T-helper 22 cell (primary cell): ENCODE results near the gene ATP2A2.
"Not testable (repeated sequence)": the region's sequence is repeated elsewhere in the genome, so short reads cannot be mapped to it uniquely, and the experiment has no call there.

Experiments used
- DNase-seq: peaks from one replicate; pipeline ENCODE4 v3.0.0-alpha.2; 2020; ENCODE audit warnings: low read depth

The ATP2A2 gene

DNA sequence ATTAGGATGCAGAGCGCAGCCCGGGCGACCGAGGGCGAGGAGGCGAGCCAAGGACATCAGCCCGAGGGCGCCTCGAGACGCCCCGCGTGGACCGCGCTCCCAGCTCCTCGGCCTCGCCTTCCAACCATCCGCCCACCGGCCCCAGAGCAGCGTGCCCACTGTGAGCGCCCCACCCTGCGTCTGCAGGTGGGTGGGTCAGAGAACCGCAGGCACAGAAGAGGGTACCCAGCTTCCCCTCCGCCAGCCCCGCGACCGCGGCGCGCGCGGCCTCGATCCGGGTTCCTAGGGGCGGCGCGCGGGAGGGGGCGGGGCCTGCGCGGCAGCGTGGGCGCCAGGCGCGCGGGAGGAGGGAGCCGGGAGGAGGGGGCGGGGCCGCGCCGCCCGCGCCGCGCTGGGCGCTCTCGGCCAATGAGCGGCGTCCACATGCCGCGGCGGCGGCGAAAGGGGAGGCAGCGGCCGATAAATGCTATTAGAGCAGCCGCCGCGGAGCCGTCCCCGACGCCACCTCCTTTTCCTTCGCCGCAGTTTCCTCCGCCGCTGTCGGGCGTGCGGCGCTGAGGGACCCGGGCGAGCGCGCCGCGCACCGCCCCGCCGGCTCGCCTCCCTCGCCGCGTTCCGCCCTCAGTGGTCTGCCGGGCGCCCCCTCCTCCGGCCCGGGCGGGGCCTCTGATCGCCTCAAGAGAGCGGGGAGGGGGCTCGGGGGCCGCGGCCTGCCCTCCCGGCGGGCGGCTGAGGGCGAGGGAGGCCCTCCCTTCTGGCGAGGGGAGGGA lies at the start of gene ATP2A2:
Gene ATP2A2, plus strand, starts transcription at position 469 of the 770 bp plus-strand sequence. CDS start 543 bp downstream, outside the sequence.
- peak; percentile 84 for DNase-seq

GRCh38 chr12:110233212-110233903 lies 47.7 kb upstream of the ATP2A2 start:
- no peak for DNase-seq

DNA sequence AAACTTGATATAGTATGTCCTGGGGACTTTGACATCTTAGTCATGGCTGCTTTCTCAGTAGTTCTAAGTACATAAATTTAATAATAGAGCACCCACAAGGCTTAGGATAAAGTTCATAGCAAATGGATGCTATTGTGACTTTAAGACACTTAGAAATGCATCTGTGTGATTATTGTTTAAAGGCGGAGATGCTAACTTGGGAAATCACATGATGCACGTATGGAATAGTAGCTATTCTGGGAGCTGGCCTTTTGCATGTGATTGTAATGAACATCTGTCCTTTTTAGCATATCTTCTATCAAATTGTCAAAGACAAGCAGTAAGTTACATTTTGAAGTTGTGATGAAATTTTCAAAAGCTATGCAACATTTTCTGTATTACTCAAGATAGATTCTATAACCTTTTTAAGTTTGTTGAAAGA lies 46.7 kb upstream of the ATP2A2 start:
- no peak for DNase-seq

- DNase-seq: no peak
These were observed 46.3 kb upstream of the ATP2A2 start for GRCh38 chr12:110234755-110235154.

DNA sequence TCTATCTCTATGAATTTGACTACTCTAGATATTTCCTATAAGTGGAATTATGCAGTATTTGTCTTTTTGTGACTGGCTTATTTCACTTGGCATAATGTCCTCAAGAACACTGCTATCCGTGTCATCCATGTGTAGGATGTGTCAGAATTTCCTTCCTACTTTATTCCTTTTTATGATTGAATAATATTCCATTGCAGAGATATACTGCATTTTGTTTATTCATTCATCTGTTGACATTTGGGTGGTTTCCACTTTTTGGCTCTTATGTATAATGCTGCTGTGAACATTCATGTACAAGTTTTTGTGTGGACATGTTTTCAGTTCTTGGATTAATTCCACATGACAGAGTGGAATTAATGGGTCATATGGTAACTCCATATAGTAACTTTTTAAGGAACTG lies 45.7 kb upstream of the ATP2A2 start:
- no peak for DNase-seq

GRCh38 chr12:110243227-110243626 lies 37.8 kb upstream of the ATP2A2 start:
- DNase-seq: no peak

GRCh38 chr12:110244372-110244771 lies 36.7 kb upstream of the ATP2A2 start:
- no peak for DNase-seq

GRCh38 chr12:110244829-110245228 lies 36.2 kb upstream of the ATP2A2 start:
- DNase-seq: no peak

- DNase-seq: peak; percentile 1
These were observed 35.7 kb upstream of the ATP2A2 start for GRCh38 chr12:110245369-110245772.

DNA sequence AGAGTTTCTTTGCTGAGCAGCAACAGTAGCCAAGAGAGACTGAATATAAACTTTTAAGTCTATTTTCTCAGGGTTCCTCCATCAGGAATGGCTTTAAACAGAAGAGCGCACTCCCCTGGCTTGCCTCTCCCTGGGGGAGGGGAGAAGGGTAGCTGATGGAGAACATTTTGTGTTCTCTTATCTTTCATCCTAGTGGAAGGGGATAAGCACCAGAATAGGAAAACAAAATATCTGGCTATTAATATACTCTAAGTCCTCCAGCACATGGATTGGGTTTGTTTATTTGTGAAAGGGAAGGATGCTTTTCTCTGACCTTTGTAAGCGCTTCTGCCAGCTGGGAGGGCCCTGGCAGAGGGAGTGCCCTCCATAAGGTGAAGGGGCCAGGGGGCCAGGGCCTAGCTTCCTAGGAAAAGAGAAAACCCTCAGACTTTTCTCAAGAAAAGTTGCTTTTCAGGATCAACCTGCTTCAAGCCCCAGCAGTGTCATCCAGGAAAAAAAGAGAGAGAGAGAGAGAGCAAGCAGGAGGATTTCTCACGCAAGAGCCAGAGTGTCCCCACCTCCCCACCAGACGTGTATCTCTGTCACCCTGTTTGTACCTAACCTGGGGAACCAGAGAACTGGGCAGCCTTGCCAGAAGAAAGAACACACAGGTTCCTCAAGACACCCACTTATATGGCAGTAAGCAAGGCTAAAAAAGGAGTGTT lies 34.3 kb upstream of the ATP2A2 start:
- no peak for DNase-seq

DNA sequence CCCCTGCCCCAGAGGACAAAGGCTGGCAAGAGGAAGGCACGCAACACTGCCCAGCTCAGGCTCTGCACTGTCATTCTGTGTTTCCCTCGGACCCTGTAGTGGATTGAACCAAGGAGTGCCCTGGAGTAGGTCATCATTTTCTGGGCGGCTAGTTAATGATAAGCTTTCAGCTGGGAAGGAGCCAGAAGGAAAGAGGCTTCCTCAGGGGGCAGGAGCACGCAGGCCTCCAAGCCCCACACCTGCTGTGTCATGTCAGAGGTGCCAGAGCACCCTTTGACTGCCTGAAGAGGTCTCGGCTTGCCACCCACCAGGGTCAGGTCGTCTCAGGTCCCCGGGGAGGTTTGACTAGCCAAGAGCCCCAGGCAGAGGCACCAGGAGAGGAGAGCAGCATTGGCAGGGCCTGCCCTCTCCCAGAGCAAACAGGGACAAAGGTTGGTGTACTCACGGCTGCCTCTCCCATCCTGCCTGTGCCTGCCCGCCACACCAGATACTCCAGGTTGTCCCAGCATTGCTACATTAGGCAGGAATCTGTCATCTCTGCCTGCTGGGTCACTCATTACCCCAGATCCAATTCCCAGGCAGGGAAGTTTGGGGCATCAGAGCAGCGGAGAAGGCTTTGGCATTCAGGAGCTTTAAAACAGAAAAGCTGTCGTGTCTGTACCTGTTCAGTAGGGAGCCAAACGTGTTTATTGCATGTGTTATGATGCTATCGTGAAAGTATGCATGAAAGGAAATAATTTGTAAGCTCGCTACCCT lies 33.5 kb upstream of the ATP2A2 start:
- DNase-seq: no peak

- DNase-seq: no peak
These were observed 33.0 kb upstream of the ATP2A2 start for GRCh38 chr12:110248096-110248447.

GRCh38 chr12:110249105-110249504 lies 31.9 kb upstream of the ATP2A2 start:
- DNase-seq: no peak

- no peak for DNase-seq
These were observed 31.3 kb upstream of the ATP2A2 start for GRCh38 chr12:110249716-110250225.

DNA sequence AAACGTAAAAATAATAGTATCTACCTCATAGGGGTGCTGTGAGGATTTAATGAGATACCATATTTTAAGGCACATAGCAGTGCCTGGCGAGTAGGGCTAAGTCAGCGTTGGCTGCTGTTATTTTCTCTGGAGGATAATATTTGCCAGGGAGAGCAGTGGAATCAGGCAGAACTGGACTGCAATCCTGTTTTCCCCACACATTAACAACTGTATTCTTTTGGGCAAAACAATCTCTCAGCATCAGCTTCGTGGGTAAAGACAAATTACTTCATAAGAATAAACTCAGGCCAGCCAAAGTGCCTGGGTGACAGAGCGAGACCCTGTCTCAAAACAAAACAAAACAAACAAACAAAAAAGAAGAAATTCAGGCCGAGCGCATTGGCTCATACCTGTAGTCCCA lies 29.7 kb upstream of the ATP2A2 start:
- DNase-seq: no peak

GRCh38 chr12:110252716-110253115 lies 28.3 kb upstream of the ATP2A2 start:
- no peak for DNase-seq

DNA sequence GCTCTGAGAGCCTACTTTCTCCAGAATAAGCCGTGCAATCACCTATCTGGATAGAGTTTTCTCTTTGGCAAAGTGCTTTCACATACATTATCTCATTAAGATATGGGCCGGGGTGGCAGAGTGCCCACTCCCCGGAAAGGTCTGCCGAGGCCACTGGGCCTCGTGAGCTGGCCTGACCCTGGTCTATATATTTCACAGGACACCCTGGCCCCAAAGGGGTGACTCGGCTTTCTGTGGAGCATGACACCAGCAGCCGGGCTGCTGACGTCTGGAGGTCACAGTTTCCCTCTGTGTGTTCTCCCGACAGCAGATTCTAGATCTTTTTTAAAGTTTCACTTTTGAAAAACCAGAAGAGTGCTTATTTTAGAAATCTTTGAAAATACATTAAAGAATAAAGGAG lies 27.9 kb upstream of the ATP2A2 start:
- DNase-seq: no peak

DNA sequence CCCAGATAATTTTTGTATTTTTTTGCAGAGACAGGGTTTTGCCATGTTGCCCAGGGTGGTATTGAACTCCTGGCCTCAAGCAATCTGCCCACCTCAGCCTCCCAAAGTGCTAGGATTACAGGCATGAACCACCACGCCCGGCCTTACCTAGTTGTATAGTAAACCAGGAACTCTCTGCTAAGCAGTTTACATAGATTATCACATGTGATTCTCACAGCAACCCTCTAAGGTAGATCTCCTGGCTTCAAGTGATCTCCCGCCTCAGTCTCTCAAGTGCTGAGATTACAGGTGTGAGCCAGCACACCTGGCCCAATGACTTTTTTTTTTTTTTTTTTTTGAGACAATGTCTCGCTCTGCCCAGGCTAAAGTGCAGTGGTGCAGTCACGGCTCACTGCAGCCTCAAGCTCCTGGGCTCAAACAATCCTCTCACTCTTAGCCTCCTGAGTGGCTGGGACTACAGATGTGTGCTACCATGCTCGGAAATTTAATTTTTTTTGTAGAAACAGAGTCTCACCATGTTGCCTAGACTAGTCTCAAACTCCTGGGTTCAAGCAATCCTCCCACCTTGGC lies 26.0 kb upstream of the ATP2A2 start:
- DNase-seq: no peak

- not testable (repeated sequence) for DNase-seq
These were observed 25.1 kb upstream of the ATP2A2 start for GRCh38 chr12:110255890-110256456.

DNA sequence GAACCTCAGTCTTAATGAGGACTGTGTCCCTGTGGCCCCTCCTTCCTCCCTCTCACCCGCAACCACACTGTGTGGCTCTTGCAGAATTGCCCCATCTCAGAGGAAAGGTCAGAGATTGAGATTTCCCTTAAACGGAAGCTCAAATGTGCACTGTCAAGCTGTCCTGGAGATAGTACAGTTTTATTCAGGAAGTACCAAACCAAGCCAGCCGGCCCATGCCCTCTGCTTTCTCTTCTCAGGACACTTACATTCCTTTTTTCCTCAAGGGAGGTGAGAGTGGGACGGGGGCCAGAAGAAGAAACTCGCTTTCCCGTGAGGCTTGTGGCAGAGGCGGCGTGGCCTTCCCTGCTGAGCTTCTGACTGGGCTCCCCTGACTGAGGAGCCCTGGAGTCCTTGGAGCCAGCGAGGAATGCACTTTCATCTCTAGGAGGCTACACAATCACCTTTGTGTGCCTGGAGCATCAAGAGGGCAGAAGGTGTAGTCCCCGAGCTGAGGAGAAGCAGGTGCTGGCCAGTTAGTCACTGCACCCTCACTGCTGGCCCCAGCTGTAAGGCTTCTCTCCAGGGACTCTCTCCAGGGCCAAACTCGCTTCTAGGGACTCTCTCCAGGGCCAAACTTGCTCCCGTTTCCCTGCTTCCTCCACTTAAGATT lies 24.1 kb upstream of the ATP2A2 start:
- DNase-seq: no peak

- DNase-seq: no peak
These were observed 22.6 kb upstream of the ATP2A2 start for GRCh38 chr12:110258466-110258865.
